H1 (cell line): ENCODE data around the gene RBSN. TPM values are rescaled to one million over a fixed set of nuclear protein-coding genes. Genes with fewer than 3 reads are reported as not detected.

ENCODE experiments used
- CTCF ChIA-PET: fragments of 300-600 bp; sonication (Branson Sonifier 250); formaldehyde crosslinking; loops from one replicate; lab custom pipeline; 2021; ENCODE audit not compliant: partially characterized antibody; lab: Charles Lee
- POLR2A ChIA-PET: fragments of 300-600 bp; sonication (Branson Sonifier 250); formaldehyde crosslinking; loops from one replicate; lab custom pipeline; 2021; ENCODE audit warnings: inconsistent platforms; ENCODE audit not compliant: partially characterized antibody; lab: Charles Lee
- DNase-seq, 2 experiments: peaks; one replicate each; pipeline versions ENCODE4 v3.0.0 to v3.0.0-alpha.2; 2010 to 2022; ENCODE audit warnings: low spot score in 2 of 2, low read depth in 1 of 2, mixed read lengths in 1 of 2
- FAIRE-seq: peaks from 2 replicates; lab custom pipeline; 2011; peaks lifted over from hg19 to GRCh38; lab: Jason Lieb, UNC
- H2AFZ ChIP-seq: 2 replicates; pipeline ENCODE4 v1.8.1; 2012; ENCODE audit warnings: low read length, inconsistent platforms
- H2AK5ac ChIP-seq: 2 replicates; pipeline ENCODE4 v1.6.1; 2013; ENCODE audit warnings: low read depth, low read length
- H2BK120ac ChIP-seq: replicated peaks from 2 replicates; pipeline ENCODE3; 2013; ENCODE audit warnings: low read depth, low read length, inconsistent platforms
- H2BK12ac ChIP-seq: 2 replicates; pipeline ENCODE4 v1.6.1; 2013; ENCODE audit warnings: low read depth, low read length
- H2BK15ac ChIP-seq: 2 replicates; pipeline ENCODE4 v1.6.1; 2013; ENCODE audit warnings: low read length
- H2BK20ac ChIP-seq: 2 replicates; pipeline ENCODE4 v1.6.1; 2013; ENCODE audit warnings: low read length
- H2BK5ac ChIP-seq: 2 replicates; pipeline ENCODE4 v1.6.1; 2013; ENCODE audit warnings: low read depth, low read length
- H3K14ac ChIP-seq: 2 replicates; pipeline ENCODE4 v1.6.1; 2013; ENCODE audit warnings: inconsistent platforms; ENCODE audit not compliant: insufficient read length
- H3K18ac ChIP-seq: 2 replicates; pipeline ENCODE4 v1.6.1; 2013; ENCODE audit warnings: low read length; ENCODE audit errors: extremely low read depth
- H3K23ac ChIP-seq: 2 replicates; pipeline ENCODE4 v1.6.1; 2013; ENCODE audit warnings: inconsistent platforms; ENCODE audit not compliant: insufficient read length
- H3K23me2 ChIP-seq: 2 replicates; pipeline ENCODE4 v1.6.1; 2013; ENCODE audit warnings: low read depth, low read length
- H3K27ac ChIP-seq: 2 replicates; pipeline ENCODE4 v1.6.1; 2011; ENCODE audit warnings: low read depth, low read length, inconsistent platforms
- H3K27me3 ChIP-seq, 4 experiments: replicated peaks in 1 of 4; 1 replicate in 1 of 4; 2 replicates in 3 of 4; pipeline versions ENCODE4 v1.6.1 to v1.8.1; 2011 to 2013; ENCODE audit warnings: low read length in 3 of 4, mild to moderate bottlenecking in 3 of 4, inconsistent platforms in 2 of 4, mixed read lengths in 2 of 4, moderate library complexity in 1 of 4; ENCODE audit not compliant: control insufficient read depth in 3 of 4, insufficient read depth in 3 of 4; ENCODE audit errors: extremely low read depth in 1 of 4
- H3K36me3 ChIP-seq, 4 experiments: 2 replicates each; pipeline versions ENCODE4 v1.6.1 to v1.8.1; 2011 to 2013; ENCODE audit warnings: mild to moderate bottlenecking in 4 of 4, low read length in 3 of 4, moderate library complexity in 2 of 4, control low read depth in 1 of 4, inconsistent platforms in 1 of 4; ENCODE audit not compliant: insufficient read depth in 4 of 4, control insufficient read depth in 2 of 4
- H3K4ac ChIP-seq: replicated peaks from 2 replicates; pipeline ENCODE3; 2013; ENCODE audit warnings: low read length, low read depth, mixed read lengths, inconsistent platforms; ENCODE audit not compliant: insufficient read length
- H3K4me1 ChIP-seq, 4 experiments: replicated peaks in 1 of 4; 1 replicate in 1 of 4; 2 replicates in 3 of 4; pipeline versions ENCODE4 v1.6.1 to v1.8.1; 2011 to 2013; ENCODE audit warnings: low read length in 3 of 4, inconsistent platforms in 2 of 4, mixed read lengths in 1 of 4; ENCODE audit not compliant: insufficient read depth in 4 of 4, control insufficient read depth in 3 of 4
- H3K4me2 ChIP-seq, 2 experiments: 2 replicates each; pipeline versions ENCODE4 v1.6.1 to v1.8.1; 2011 to 2013; ENCODE audit warnings: low read depth in 2 of 2, low read length in 2 of 2, control low read depth in 1 of 2, inconsistent platforms in 1 of 2, mild to moderate bottlenecking in 1 of 2; ENCODE audit not compliant: insufficient read depth in 1 of 2
- H3K4me3 ChIP-seq, 4 experiments: fragments of 200-600, 300-600 bp in 1 of 4; sonication (generic), shearing (Covaris generic), sonication (Bioruptor Twin) in 1 of 4; 2 replicates each; pipeline versions ENCODE4 v1.5.1 to v1.8.1; 2011 to 2016; ENCODE audit warnings: low read length in 4 of 4, low read depth in 3 of 4, control low read depth in 2 of 4, inconsistent platforms in 2 of 4, mild to moderate bottlenecking in 2 of 4, mixed read lengths in 1 of 4, moderate library complexity in 1 of 4; ENCODE audit not compliant: insufficient read depth in 2 of 4; ENCODE audit errors: extremely low read depth in 1 of 4
- H3K56ac ChIP-seq: replicated peaks from 2 replicates; pipeline ENCODE3; 2013; ENCODE audit warnings: low read depth, mild to moderate bottlenecking, mixed read lengths, low read length, inconsistent platforms; ENCODE audit not compliant: insufficient read length
- H3K79me1 ChIP-seq: 2 replicates; pipeline ENCODE4 v1.6.1; 2013; ENCODE audit warnings: low read depth, low read length, control low read depth
- H3K79me2 ChIP-seq, 2 experiments: 2 replicates each; pipeline versions ENCODE4 v1.6.1 to v1.8.1; 2012 to 2013; ENCODE audit warnings: low read length in 2 of 2, mild to moderate bottlenecking in 2 of 2, inconsistent platforms in 1 of 2; ENCODE audit not compliant: insufficient read depth in 2 of 2, control insufficient read depth in 1 of 2
- H3K9ac ChIP-seq, 4 experiments: replicated peaks in 1 of 4; 1 replicate in 1 of 4; 2 replicates in 3 of 4; pipeline versions ENCODE4 v1.6.1 to v1.8.1; 2011 to 2013; ENCODE audit warnings: low read depth in 3 of 4, low read length in 3 of 4, control low read depth in 2 of 4, mild to moderate bottlenecking in 2 of 4, moderate library complexity in 2 of 4, inconsistent platforms in 1 of 4; ENCODE audit errors: extremely low read depth in 1 of 4
- H3K9me3 ChIP-seq, 2 experiments: 2 replicates each; pipeline versions ENCODE4 v1.6.1 to v1.8.1; 2012 to 2013; ENCODE audit warnings: mild to moderate bottlenecking in 2 of 2, moderate library complexity in 2 of 2, control low read depth in 1 of 2, inconsistent platforms in 1 of 2, low read depth in 1 of 2, low read length in 1 of 2, mixed read lengths in 1 of 2; ENCODE audit not compliant: insufficient read depth in 2 of 2
- H4K20me1 ChIP-seq, 2 experiments: replicated peaks in 1 of 2; 2 replicates each; pipeline versions ENCODE3 to v1.8.1; 2011 to 2013; ENCODE audit warnings: inconsistent platforms in 2 of 2, low read length in 2 of 2, mild to moderate bottlenecking in 1 of 2; ENCODE audit not compliant: insufficient read depth in 2 of 2, control insufficient read depth in 1 of 2
- H4K5ac ChIP-seq: 2 replicates; pipeline ENCODE4 v1.6.1; 2013; ENCODE audit warnings: low read length, low read depth, mixed read lengths, inconsistent platforms; ENCODE audit not compliant: insufficient read length
- H4K8ac ChIP-seq: 2 replicates; pipeline ENCODE4 v1.8.0; 2013; ENCODE audit warnings: mild to moderate bottlenecking, moderate library complexity, low read length, inconsistent platforms; ENCODE audit not compliant: insufficient read depth; ENCODE audit errors: extremely low read depth
- H4K91ac ChIP-seq: replicated peaks from 2 replicates; pipeline ENCODE3; 2013; ENCODE audit warnings: low read length, mixed read lengths, inconsistent platforms; ENCODE audit not compliant: insufficient read length
- CTBP2 ChIP-seq: IDR thresholded peaks from 2 replicates; pipeline ENCODE4 v1.7.0; 2011; ENCODE audit warnings: borderline replicate concordance, mild to moderate bottlenecking, moderate library complexity, mixed read lengths, low read length; ENCODE audit not compliant: insufficient read depth, insufficient read length
- CTCF ChIP-seq, 3 experiments: IDR thresholded peaks; 1 replicate in 2 of 3; 2 replicates in 1 of 3; pipeline versions ENCODE4 v1.5.1 to v1.6.1; 2011; ENCODE audit warnings: low read length in 3 of 3, mild to moderate bottlenecking in 3 of 3, inconsistent platforms in 2 of 3, low read depth in 1 of 3, moderate library complexity in 1 of 3; ENCODE audit not compliant: insufficient read depth in 1 of 3; ENCODE audit errors: control extremely low read depth in 1 of 3
- JUN ChIP-seq: IDR thresholded peaks from 2 replicates; pipeline ENCODE4 v1.6.1; 2011; ENCODE audit warnings: low read depth, mild to moderate bottlenecking, improper control_type of control experiment, low read length
- SAP30 ChIP-seq: fragments of 300-600 bp; sonication (generic); IDR thresholded peaks from 2 replicates; pipeline ENCODE4 v1.7.1; 2012; ENCODE audit warnings: low read length, moderate library complexity, mild to moderate bottlenecking, inconsistent platforms; ENCODE audit not compliant: insufficient read depth, insufficient replicate concordance
- SUZ12 ChIP-seq: fragments of 200-600 bp; sonication (generic); IDR thresholded peaks from 2 replicates; pipeline ENCODE4 v1.6.1; 2012; ENCODE audit warnings: mild to moderate bottlenecking, inconsistent platforms, low read length, moderate library complexity, mixed read lengths
- WGBS, 2 experiments: shearing (Covaris generic) in 1 of 2; methylation state at CpG; one replicate each; pipeline versions ENCODE4 v1.1.6 to v1.1.7; 2013 to 2015; ENCODE audit warnings: low lambda C conversion rate in 2 of 2, mixed read lengths in 2 of 2, inconsistent platforms in 1 of 2, low coverage in 1 of 2, missing lambda C conversion rate in 1 of 2; ENCODE audit not compliant: insufficient replicate concordance in 2 of 2, insufficient coverage in 1 of 2, insufficient read length in 1 of 2; ENCODE audit errors: extremely low coverage in 1 of 2, missing lambda C conversion rate in 1 of 2; 5-methylcytosine and 5-hydroxymethylcytosine counted together
- polyA plus RNA-seq, 7 experiments: library from polyadenylated mRNA; depleted of rRNA in 3 of 7; stranded (reverse) in 5 of 7; unstranded in 2 of 7; fragments of >200 nt in 5 of 7; fragments of 200-250 nt in 2 of 7; gene quantifications; 1 replicate in 5 of 7; 2 replicates in 1 of 7; 4 replicates in 1 of 7; pipeline versions ENCODE4 v1.2.1 to v1.2.3, GENCODE V29; 2011 to 2013; ENCODE audit warnings: missing spikeins in 2 of 7, mixed read lengths in 2 of 7
- total RNA-seq: library from RNA; stranded (reverse); fragmentation: NEBNext Ultra II Directional; extraction: Animal tissue kit (Norgen Biotek cat#: 25700); gene quantifications from 2 replicates; pipeline ENCODE4 v1.2.1, GENCODE V29; 2021
- TF ChIP-seq, protein P1 (sequence below): IDR thresholded peaks from 2 replicates; pipeline ENCODE4 v1.6.1; 2011; ENCODE audit warnings: low read length, improper control_type of control experiment

Gene RBSN
- total and polyA plus RNA-seq, 2 of the 8 experiments (the other 6 are each of a cell fraction or from before 2014, with no cell fraction given) = 5.9 to 20.0 TPM

DNA sequence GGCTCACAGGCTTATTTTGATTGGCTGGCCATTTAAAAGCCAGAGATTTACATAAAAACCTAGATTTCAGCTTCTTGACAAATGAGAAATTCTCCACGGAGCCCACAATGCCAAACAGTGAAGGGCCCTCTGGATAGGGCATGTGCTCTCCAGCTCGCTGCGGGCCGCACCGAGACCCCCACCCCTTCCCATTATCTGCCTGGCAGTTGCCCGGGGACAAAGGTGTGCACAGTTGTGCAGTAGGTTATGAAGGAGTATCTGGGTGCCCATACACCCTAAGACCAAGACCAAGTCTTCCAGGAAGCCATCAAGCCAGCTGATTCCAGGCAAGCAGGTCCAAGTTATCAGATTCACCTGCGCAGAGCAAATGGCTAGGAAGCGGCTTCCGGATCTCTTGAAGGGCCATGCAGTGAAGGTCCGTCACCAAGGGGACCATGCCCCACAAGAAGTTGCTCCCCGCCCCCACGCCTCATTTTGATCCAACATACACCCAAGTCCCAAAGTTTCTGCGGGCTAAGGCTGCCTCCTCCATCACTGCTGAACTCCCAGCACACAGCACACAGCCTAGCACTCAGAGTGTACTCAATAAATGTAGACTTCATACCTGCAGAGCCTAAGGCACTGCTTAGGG is 35.2 kb downstream of the RBSN start:
- peaks cover 7% of the 10 kb centered on the region; the same call in 1 of the 2 replicates for H3K23me2 ChIP-seq
- H2BK120ac ChIP-seq = no peak overlapping the region
- H3K27ac ChIP-seq = no peak overlapping the region
- H2BK5ac ChIP-seq = no peak overlapping the region
- no peak overlapping the region for H2BK12ac ChIP-seq
- no peak overlapping the region for H4K91ac ChIP-seq
- H3K14ac ChIP-seq = no peak overlapping the region
- no peaks in the 10 kb centered on the region for H3K27me3 ChIP-seq
- H2BK20ac ChIP-seq = no peak overlapping the region
- no peak overlapping the region for H3K18ac ChIP-seq
- ChIA-PET POLR2A (interaction anchor here (0.8 to 4.0 kb wide), 3 partner anchors 8 to 28 kb away, joined by 4 to 17 read pairs (median 7); no protein-coding TSS in a partner anchor), CTCF (interaction anchor here (0.6 to 1.3 kb wide), 3 partner anchors 10 to 303 kb away, joined by 3 to 6 read pairs (median 3); no protein-coding TSS in a partner anchor)
- no peak overlapping the region for H3K4ac ChIP-seq
- peaks cover 9 to 36% of the 10 kb centered on the region in 2 experiments; a peak in 3 of 4 replicates for H3K79me2 ChIP-seq
- H3K9me3 ChIP-seq = no peaks in the 10 kb centered on the region; a peak in 1 of 4 replicates
- peak overlapping the region; percentile 83 to 88 for H3K4me2 ChIP-seq
- H3K56ac ChIP-seq = no peak overlapping the region
- peaks cover 15% of the 10 kb centered on the region for H3K79me1 ChIP-seq
- no peak for DNase-seq
- H4K5ac ChIP-seq = no peak overlapping the region
- no peak overlapping the region for H2AK5ac ChIP-seq
- FAIRE-seq = no peak
- H3K23ac ChIP-seq = no peak overlapping the region
- H3K4me3 ChIP-seq = peak overlapping the region; percentile 81 to 97 (median 89); a peak in 7 of 8 replicates
- H2AFZ ChIP-seq = no peak overlapping the region
- peak overlapping the region in 2 of 4 experiments; percentile 2 to 94; a peak in 2 of 7 replicates for H3K9ac ChIP-seq
- WGBS, 2 experiments = 88% methylated on average over 13 of the region's 13 CpGs; no CpG with 5 or more reads in 1 of the 2 experiments
- H3K36me3 ChIP-seq = peaks cover 4 to 10% (median 7%) of the 10 kb centered on the region in 4 experiments
- peaks cover 0 to 5% of the 10 kb centered on the region in 2 experiments for H4K20me1 ChIP-seq
- no peak overlapping the region for H2BK15ac ChIP-seq
- no peak overlapping the region for H4K8ac ChIP-seq
- peaks cover 0 to 11% (median 6%) of the 10 kb centered on the region in 4 experiments; a peak in 5 of 7 replicates for H3K4me1 ChIP-seq
- no peak for TF ChIP-seq CTCF (IDR thresholded peaks at IDR 0.05; ENCODE audit: control extremely low read depth in 1 of 3, insufficient read depth in 1 of 3, low read depth in 1 of 3, low read length in 3 of 3)
- no peak for TF ChIP-seq CTBP2
- TF ChIP-seq JUN = no peak
- no peak for TF ChIP-seq SAP30
- no peak for TF ChIP-seq SUZ12
- TF ChIP-seq, protein P1, sequence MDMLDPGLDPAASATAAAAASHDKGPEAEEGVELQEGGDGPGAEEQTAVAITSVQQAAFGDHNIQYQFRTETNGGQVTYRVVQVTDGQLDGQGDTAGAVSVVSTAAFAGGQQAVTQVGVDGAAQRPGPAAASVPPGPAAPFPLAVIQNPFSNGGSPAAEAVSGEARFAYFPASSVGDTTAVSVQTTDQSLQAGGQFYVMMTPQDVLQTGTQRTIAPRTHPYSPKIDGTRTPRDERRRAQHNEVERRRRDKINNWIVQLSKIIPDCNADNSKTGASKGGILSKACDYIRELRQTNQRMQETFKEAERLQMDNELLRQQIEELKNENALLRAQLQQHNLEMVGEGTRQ = no peak
